Tibial nerve (tissue), 4 donors: ENCODE results near the gene CTNNAL1. TPM values are rescaled to one million over a fixed set of nuclear protein-coding genes. Genes with fewer than 3 reads are reported as not detected.
A peak's percentile ranks its signal among the peaks of the same experiment; 100 is the strongest.
"Not testable (repeated sequence)": the region's sequence is repeated elsewhere in the genome, so short reads cannot be mapped to it uniquely, and the experiment has no call there.

Experiments
- DNase-seq, 2 donors: peaks; one replicate each; pipeline ENCODE4 v3.0.0-alpha.2; 2019; ENCODE audit warnings: low spot score in 2 of 2
- H3K27ac ChIP-seq, 4 donors: fragments of 200-600 bp; sonication (generic) in 3 of 4; one replicate each; pipeline ENCODE4 v1.5.1; 2017 to 2019; ENCODE audit warnings: mild to moderate bottlenecking in 1 of 4
- H3K27me3 ChIP-seq, 2 donors: fragments of 200-600 bp; sonication (generic) in 1 of 2; one replicate each; pipeline versions ENCODE4 v1.5.1 to v1.6.0; 2017 to 2019
- H3K36me3 ChIP-seq, 3 donors: fragments of 200-600 bp; sonication (generic); one replicate each; pipeline ENCODE4 v1.5.1; 2018 to 2019
- H3K4me1 ChIP-seq, 4 donors: fragments of 200-600 bp; sonication (generic) in 3 of 4; one replicate each; pipeline ENCODE4 v1.5.1; 2017 to 2019
- H3K4me3 ChIP-seq, 4 donors: fragments of 200-600 bp; sonication (generic) in 3 of 4; one replicate each; pipeline ENCODE4 v1.5.1; 2017 to 2019; ENCODE audit warnings: mild to moderate bottlenecking in 1 of 4, moderate library complexity in 1 of 4
- H3K9me3 ChIP-seq, 4 donors: fragments of 200-600 bp; sonication (generic) in 3 of 4; one replicate each; pipeline ENCODE4 v1.5.1; 2017 to 2019
- EP300 ChIP-seq, 2 donors: sonication (generic); formaldehyde crosslinking; IDR thresholded peaks; one replicate each; pipeline ENCODE4 v1.6.1; 2017; ENCODE audit warnings: antibody characterized with exemption in 2 of 2, mild to moderate bottlenecking in 1 of 2
- POLR2A ChIP-seq, 2 donors: fragments of 450-650 bp; IDR thresholded peaks; one replicate each; pipeline ENCODE4 v1.6.1; 2017; ENCODE audit warnings: antibody characterized with exemption in 2 of 2, mild to moderate bottlenecking in 2 of 2, moderate library complexity in 2 of 2
- WGBS, 2 donors: methylation state at CpG; one replicate each; pipeline ENCODE4 v1.1.5; 2018; 5-methylcytosine and 5-hydroxymethylcytosine counted together
- total RNA-seq, 4 donors: library from RNA; depleted of rRNA; stranded (reverse); fragments of >200 nt; gene quantifications; one replicate each; pipeline ENCODE4 v1.1.0, GENCODE V29; 2016
- TF ChIP-seq, protein P1 (sequence below), 5 experiments: fragments of 200-600 bp in 3 of 5; fragments of 450-650 bp in 2 of 5; sonication (generic) in 3 of 5; IDR thresholded peaks; one replicate each; pipeline ENCODE4 v1.5.1; 2016 to 2019; ENCODE audit warnings: antibody characterized with exemption in 5 of 5, mild to moderate bottlenecking in 3 of 5, moderate library complexity in 2 of 5

CTNNAL1 gene, protein sequence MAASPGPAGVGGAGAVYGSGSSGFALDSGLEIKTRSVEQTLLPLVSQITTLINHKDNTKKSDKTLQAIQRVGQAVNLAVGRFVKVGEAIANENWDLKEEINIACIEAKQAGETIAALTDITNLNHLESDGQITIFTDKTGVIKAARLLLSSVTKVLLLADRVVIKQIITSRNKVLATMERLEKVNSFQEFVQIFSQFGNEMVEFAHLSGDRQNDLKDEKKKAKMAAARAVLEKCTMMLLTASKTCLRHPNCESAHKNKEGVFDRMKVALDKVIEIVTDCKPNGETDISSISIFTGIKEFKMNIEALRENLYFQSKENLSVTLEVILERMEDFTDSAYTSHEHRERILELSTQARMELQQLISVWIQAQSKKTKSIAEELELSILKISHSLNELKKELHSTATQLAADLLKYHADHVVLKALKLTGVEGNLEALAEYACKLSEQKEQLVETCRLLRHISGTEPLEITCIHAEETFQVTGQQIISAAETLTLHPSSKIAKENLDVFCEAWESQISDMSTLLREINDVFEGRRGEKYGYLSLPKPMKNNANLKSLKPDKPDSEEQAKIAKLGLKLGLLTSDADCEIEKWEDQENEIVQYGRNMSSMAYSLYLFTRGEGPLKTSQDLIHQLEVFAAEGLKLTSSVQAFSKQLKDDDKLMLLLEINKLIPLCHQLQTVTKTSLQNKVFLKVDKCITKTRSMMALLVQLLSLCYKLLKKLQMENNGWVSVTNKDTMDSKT
- total RNA-seq, result 100 to 1,000 TPM in 3 of 4 donors, 10 to 100 TPM in 1; 52.8 to 144 (median 118) TPM

GRCh38 chr9:109012876-109013678 lies at the start of gene CTNNAL1:
CTNNAL1 (minus strand) TSS chr9:109013499; CDS start chr9:109013442, 57 bp downstream.
- Histone ChIP-seq H3K4me1 (peaks cover 0 to 53% (median 12%) of the 10 kb centered on the region in 4 donors), H3K27me3 (no peaks in the 10 kb centered on the region), H3K36me3 (no peaks in the 10 kb centered on the region), H3K27ac (peak within 1 kb of the TSS; percentile 88 to 99 (median 90)), H3K4me3 (peak within 1 kb of the TSS; percentile 63 to 92 (median 84)), H3K9me3 (no peaks in the 10 kb centered on the region)
- DNase-seq, result peak; percentile 93
- TF ChIP-seq POLR2A (IDR thresholded peaks at IDR 0.05), result peak; percentile 42 to 83
- TF ChIP-seq, protein P1, sequence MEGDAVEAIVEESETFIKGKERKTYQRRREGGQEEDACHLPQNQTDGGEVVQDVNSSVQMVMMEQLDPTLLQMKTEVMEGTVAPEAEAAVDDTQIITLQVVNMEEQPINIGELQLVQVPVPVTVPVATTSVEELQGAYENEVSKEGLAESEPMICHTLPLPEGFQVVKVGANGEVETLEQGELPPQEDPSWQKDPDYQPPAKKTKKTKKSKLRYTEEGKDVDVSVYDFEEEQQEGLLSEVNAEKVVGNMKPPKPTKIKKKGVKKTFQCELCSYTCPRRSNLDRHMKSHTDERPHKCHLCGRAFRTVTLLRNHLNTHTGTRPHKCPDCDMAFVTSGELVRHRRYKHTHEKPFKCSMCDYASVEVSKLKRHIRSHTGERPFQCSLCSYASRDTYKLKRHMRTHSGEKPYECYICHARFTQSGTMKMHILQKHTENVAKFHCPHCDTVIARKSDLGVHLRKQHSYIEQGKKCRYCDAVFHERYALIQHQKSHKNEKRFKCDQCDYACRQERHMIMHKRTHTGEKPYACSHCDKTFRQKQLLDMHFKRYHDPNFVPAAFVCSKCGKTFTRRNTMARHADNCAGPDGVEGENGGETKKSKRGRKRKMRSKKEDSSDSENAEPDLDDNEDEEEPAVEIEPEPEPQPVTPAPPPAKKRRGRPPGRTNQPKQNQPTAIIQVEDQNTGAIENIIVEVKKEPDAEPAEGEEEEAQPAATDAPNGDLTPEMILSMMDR (IDR thresholded peaks at IDR 0.05), result no peak
- TF ChIP-seq EP300 (IDR thresholded peaks at IDR 0.05), result peak in 1 of 2 donors; percentile 83
- whole genome bisulfite sequencing, 2 donors, result 1% methylated on average over 35 of the region's 99 CpGs; no CpG with 5 or more reads in 1 of the 2 donors

DNA sequence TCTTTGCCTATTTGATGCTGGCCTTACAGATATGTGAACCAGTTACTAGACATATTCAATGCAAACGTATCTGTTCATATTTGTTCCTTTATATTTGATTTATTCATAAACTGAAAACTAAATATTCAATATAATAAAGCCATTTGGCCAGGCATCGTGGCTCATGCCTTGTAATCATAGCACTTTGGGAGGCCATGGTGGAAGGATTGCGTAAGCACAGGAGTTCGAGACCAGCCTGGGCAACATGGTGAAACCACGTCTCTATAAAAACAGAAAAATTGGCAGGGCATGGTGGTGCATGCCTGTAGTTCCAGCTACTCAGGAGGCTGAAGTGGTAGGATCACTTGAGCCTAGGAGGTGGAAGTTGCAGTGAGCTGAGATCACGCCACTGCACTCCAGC lies 49.2 kb upstream of the CTNNAL1 start:
- H3K9me3 ChIP-seq, result no peaks in the 10 kb centered on the region
- no peak for DNase-seq
- H3K36me3 ChIP-seq, result peaks cover 0 to 91% (median 4%) of the 10 kb centered on the region in 3 donors
- H3K27me3 ChIP-seq, result no peaks in the 10 kb centered on the region
- H3K27ac ChIP-seq, result no peak overlapping the region
- WGBS, 2 donors, result 81 to 87% methylated on average over 6 of the region's 6 CpGs
- no peak overlapping the region for H3K4me3 ChIP-seq
- peaks cover 0 to 6% (median 0%) of the 10 kb centered on the region in 4 donors for H3K4me1 ChIP-seq
- TF ChIP-seq POLR2A (IDR thresholded peaks at IDR 0.05), result no peak
- no peak for TF ChIP-seq EP300 (IDR thresholded peaks at IDR 0.05)
- TF ChIP-seq, protein P1 (IDR thresholded peaks at IDR 0.05), result no peak

GRCh38 chr9:109060191-109060590 lies 46.9 kb upstream of the CTNNAL1 start:
- H3K27ac ChIP-seq, result no peak overlapping the region
- peaks cover 0 to 94% (median 4%) of the 10 kb centered on the region in 3 donors for H3K36me3 ChIP-seq
- no peaks in the 10 kb centered on the region for H3K27me3 ChIP-seq
- no peaks in the 10 kb centered on the region for H3K9me3 ChIP-seq
- whole genome bisulfite sequencing, 2 donors, result 52 to 62% methylated on average over 3 of the region's 3 CpGs
- TF ChIP-seq, protein P1 (IDR thresholded peaks at IDR 0.05), result no peak
- no peak for TF ChIP-seq POLR2A (IDR thresholded peaks at IDR 0.05)
- TF ChIP-seq EP300 (IDR thresholded peaks at IDR 0.05), result no peak
- peaks cover 0 to 6% (median 0%) of the 10 kb centered on the region in 4 donors for H3K4me1 ChIP-seq
- no peak for DNase-seq
- H3K4me3 ChIP-seq, result no peak overlapping the region

- H3K27ac ChIP-seq, result peak overlapping the region; percentile 51 to 78 (median 64)
- 56 to 67% methylated on average over 4 of the region's 4 CpGs for WGBS, 2 donors
Observed at GRCh38 chr9:109053121-109053520, 39.8 kb upstream of the CTNNAL1 start.

DNA sequence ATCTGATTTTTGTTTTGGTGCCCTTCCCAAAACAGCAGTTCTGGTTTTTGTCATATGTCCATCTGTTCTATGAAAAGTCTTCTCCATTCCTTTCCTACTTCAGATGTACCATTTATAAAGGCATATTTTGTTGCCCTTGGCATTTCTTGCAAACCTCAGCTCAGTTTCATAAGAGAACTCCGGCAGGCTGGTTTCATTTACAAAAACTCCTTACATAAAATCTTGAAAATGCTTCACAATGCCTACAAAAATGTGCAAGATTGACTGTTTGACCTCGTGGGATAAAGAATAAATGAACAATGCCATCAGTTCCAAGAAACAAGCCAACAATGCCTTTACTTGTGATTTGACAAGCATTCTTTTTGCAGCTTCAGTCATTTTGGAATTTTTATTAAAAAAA lies 39.1 kb upstream of the CTNNAL1 start:
- 22 to 28% methylated on average over 2 of the region's 2 CpGs for WGBS, 2 donors
- H3K4me1 ChIP-seq, result peaks cover 0 to 27% (median 13%) of the 10 kb centered on the region in 4 donors
- TF ChIP-seq EP300 (IDR thresholded peaks at IDR 0.05) (peak in 1 of 2 donors; percentile 22), POLR2A (IDR thresholded peaks at IDR 0.05) (no peak)
- TF ChIP-seq, protein P1 (IDR thresholded peaks at IDR 0.05), result no peak
- no peak overlapping the region for H3K4me3 ChIP-seq
- H3K9me3 ChIP-seq, result no peaks in the 10 kb centered on the region
- H3K27ac ChIP-seq, result peak overlapping the region; percentile 25 to 78 (median 59)
- H3K27me3 ChIP-seq, result no peaks in the 10 kb centered on the region
- H3K36me3 ChIP-seq, result peaks cover 0 to 83% (median 14%) of the 10 kb centered on the region in 3 donors
- DNase-seq, result no peak

More at GRCh38 chr9:109053121-109053520, 39.8 kb upstream of the CTNNAL1 start:
- H3K4me3 ChIP-seq, H3K27me3 ChIP-seq, H3K9me3 ChIP-seq, DNase-seq: not testable (repeated sequence)
- Histone ChIP-seq H3K4me1 (peaks cover 0 to 27% (median 13%) of the 10 kb centered on the region in 4 donors), H3K36me3 (peaks cover 0 to 79% (median 11%) of the 10 kb centered on the region in 3 donors)
